ENCODE data around the gene MRPS5.
"Not testable (repeated sequence)": the region's sequence is repeated elsewhere in the genome, so short reads cannot be mapped to it uniquely, and the experiment has no call there.

MRPS5 gene

DNA sequence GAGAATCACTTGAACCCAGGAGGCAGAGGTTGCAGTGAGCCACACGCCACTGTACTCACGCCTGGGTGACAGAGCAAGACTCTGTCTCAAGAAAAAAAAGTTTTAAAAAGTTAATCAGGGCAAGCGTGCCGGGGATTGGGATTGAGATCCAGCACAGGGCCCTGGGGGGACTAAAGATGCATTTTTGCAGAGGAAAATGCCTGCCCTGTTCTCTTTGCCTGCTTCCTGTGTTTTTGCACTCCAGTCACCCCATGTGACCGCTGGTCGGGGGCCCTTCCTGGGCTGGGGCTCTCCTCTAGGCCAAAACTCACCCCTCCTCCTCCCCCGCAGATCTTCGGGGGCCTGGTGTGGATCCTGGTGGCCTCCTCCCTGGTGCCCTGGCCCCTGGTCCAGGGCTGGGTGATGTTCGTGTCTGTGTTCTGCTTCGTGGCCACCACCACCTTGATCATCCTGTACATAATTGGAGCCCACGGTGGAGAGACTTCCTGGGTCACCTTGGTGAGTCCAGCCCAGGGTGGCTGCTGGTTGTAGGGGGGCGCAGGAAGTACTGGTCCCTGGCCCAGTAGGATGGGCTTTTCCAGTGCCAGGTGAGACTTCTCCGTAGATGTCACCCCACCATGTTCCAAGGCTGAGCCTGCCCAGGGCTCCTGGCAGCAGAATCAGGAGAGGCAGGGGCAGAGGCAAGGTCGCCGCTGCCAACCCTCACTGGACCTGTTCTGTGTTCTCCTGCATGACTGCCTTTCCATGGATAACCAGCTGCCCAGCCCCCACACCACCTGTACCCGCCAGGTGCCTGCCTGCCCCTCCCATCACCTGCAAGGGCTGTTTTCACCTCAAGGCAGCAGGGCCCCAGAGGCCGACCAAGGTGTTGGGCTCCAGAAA, 73.7 kb downstream of the MRPS5 start:
- no peak for DNase-seq (ENCODE audit: low read depth in 2 of 2)

DNA sequence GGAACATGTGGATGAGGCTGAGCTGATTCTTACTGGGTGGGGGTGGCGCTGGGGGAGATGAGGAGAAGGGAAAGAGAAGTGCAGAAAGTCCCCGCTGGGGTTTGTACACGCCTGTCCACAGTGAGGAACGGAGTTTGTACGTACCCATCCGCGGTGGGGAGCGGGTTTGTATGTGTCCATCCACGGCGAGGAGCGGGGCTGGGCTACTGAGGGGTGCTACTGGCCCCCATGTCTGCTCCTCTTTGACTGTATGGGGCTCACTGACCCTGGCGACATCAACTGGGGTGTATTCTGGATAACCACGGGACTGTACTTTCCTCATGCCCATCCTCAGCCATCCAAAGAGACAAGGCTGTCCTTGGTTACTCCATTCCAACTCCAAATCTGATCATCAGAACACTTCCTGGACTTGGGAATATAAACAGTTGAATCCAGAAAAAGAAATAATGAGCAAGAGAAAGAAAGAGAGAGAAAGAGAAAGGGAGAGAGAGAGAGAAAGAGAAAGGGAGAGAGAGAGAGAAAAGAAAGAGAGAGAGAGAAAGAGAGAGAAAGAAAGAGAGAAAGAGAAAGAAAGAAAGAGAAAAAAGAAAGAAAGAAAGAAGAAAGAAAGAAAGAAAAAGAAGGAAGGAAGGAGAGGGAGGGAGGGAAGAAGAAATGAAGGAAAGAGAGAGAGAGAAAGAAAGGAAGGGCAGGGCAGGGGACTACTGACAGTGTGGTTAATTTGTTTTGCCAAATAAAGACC, 75.1 kb downstream of the MRPS5 start:
- no peak for DNase-seq (ENCODE audit: low read depth in 2 of 2)

DNA sequence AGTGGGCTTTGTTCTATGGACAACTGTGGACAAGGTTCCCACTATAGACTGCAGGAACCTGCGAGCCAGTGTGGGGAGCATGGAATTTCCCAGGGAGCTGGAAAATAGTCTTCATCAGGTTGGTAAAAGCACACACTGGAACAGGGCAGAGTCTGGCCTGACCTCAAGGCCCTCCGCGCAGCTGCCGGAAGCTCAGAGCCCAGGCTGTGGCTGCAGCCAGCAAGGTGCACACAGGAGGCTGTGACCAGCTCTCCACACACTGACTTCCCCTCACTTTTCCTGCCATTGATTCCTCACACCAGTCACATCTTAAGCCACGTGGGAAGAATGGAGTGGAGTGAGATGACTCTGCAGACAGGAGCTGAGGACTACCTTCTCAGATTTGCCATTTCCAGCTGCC, 77.0 kb downstream of the MRPS5 start:
- no peak for DNase-seq (ENCODE audit: low read depth in 2 of 2)

DNA sequence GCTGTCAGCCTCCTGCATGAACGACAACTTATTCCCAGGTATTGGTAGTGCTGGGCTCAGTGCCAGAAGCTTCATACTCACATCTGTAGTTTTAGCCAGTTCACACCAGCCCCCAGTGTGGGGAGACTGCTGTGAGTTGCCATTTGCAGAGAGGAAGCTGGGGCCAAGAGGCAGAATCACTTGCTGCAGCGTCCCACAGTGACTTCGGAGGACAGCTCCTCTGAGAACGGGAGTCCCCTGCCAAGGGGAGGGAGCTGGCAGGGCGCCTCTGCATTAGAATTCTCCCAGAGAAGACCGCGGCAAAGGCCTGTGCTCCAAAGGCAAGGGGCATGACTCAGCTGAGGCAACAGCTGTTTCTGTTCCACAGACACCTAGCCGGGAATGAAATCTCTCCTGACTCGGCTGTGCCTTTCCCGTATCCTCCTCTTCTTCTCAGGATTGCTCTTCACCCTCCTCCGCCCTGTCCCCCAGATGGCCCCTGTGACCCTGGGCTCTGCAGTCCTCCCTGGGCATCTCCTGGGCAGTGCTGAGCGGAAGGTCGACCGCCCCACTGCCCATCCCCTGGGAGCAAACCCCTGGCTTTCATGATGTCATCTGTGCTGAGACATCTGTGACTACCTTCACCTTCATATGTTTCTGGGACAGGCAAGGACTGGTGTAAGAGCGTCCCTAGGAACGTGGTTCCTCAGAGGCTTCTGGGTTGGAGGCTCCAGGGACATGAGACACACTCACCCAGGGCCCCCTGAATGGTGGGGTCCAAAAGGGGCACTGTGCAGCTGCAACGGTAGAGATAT, 78.1 kb downstream of the MRPS5 start:
- DNase-seq (ENCODE audit: low read depth in 2 of 2) = no peak

DNA sequence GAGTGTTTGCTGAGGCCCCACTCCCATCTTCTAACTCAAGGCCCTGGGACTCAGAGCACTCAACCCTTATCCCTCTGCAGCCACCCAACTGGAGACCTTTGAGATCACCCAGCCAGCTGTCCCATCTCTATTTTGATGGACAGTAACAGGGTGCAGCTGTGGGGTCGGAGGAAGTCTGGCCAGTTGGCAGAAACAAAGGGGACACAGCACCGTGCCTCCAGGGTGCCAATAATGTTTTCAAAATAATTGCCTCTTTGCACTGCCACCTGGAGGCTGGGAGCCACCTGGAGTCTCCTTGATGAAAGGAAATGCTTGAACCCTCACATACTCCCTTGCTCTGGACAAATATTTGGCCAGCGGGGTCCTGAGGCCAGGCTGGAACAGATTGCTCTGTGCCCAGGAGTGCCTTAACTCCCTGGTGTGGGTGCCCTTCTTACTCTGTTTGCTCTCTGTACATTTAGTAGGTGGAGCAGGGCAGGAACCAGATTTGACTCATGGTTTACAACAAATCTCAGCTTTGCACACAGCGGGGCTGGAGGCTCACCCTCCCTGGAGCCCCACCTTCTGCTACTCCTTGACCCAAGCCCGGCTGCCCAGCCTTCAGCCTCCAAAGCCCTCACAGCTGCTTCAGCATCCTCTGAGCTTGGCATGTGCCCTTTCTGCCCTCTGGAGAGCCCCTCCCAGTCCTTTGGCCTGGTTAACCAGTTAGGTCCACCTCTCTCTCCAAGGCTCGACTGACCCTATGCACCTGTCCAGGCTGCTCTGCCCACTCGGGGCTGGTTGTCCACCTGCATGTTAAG, 78.9 kb downstream of the MRPS5 start:
- no peak for DNase-seq (ENCODE audit: low read depth in 2 of 2)

DNA sequence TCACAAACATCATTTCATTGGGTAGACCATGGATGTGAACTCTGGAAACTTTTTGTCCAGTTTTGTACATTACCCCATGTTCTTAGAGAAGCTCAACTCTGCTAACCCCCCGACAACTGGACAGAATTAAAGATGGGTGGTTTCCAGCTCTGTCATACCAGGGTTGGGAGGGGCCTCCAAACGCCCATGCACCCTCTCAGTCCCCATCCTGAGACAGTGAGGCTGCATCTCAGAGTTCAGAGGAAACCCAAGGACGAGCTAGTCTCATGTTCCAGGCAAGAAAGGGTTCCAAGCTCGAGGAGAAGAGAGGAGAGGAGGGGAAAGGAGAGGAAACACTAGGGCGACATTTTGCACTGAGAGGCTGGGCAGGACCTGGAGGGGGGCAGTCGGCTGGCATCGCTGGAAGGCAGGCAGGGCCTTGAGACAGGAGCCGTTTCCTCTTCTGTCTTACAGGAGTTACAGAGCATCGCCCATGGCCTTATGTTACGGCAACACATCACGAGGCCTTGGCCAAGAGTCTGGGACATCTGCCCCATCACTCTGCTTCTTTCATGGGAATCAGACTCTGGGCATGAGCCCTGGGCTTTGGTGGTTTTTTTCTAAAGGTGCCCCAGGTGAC, 79.7 kb downstream of the MRPS5 start:
- no peak for DNase-seq (ENCODE audit: low read depth in 2 of 2)

DNA sequence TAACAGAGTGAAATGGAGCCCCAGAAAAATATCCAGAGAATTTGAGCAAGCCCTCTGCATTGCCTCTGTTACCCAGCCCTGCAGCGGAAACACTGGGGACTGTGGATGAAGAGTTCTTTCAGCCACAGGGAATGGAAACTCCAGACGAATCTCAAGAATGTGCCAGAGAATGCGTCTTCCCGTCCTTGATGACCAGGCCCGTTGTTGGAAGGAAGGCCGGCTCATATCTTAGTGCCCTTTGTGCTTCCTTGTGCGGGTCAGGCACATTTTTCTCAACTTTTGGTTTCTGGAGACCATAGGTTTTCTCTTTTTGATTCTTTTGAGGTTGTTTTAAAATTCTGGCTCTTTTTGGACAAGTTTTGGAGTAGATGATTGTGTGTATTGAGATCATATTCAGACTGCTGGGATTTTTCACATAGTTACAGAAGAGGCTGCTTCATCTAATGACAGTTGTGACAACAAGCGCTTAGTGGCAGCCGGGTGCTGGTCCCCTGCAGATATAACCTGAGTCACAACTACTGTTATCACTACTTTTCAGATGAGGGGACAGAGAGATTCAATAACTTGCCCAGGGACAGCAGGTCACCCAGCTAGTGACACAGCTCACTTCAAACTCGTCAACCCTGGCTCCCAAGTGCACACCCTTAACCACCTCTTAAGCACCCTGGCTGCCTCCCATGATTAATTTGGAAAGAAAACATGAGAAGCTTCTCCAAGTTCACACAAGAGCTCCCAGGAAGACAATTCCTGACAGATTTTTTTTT, 80.4 kb downstream of the MRPS5 start:
- DNase-seq (ENCODE audit: low read depth in 2 of 2) = no peak

DNA sequence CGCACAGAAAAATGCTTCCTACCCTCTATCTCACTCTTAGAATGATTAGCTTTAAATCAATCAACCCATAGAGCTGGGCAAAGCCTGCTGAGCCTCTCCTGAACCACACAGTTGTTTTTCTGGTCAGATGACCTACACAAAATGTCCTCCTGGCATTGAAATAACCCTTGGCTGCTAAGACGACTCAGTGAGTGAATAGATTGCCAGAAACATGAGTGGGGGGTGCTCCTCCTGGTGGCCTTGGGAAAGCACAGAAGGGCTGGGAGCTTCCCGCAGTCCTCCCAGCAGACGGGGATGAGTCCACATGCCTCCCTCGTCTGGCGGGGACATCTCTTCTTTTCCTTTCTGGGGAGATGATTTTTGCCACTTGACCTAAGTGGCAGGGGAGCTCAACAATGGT, 81.2 kb downstream of the MRPS5 start:
- no peak for DNase-seq (ENCODE audit: low read depth in 2 of 2)

DNA sequence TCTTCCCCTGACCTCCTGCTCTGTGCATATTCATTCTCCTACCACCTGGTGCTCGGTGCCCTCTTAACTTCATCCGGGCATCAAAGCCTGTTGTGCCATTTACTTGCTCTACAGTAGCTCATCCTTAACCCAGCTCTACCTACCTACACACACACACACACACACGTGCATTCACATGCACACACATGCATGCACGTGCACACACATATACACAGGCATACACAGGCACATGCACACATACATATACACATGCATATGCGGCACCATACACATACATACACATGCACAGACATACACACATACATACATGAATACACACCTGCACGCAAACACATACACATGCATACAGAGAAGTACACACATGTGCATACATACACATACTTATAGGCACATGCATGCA, 81.6 kb downstream of the MRPS5 start:
- no peak for DNase-seq (ENCODE audit: low read depth in 2 of 2)

DNA sequence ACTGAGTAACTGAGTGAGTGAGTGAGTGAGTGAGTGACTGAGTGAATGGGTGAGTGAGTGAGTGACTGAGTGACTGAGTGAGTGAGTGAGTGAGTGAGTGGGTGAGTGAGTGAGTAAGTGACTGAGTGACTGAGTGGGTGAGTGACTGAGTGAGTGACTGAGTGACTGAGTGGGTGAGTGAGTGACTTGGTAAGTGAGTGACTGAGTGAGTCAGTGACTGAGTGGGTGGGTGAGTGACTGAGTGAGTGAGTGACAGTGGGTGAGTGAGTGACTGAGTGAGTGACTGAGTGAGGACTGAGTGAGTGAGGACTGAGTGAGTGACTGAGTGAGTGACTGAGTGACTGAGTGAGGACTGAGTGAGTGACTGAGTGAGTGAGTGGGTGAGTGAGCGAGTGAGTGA, 82.2 kb downstream of the MRPS5 start:
- no peak for DNase-seq (ENCODE audit: low read depth in 2 of 2)

DNA sequence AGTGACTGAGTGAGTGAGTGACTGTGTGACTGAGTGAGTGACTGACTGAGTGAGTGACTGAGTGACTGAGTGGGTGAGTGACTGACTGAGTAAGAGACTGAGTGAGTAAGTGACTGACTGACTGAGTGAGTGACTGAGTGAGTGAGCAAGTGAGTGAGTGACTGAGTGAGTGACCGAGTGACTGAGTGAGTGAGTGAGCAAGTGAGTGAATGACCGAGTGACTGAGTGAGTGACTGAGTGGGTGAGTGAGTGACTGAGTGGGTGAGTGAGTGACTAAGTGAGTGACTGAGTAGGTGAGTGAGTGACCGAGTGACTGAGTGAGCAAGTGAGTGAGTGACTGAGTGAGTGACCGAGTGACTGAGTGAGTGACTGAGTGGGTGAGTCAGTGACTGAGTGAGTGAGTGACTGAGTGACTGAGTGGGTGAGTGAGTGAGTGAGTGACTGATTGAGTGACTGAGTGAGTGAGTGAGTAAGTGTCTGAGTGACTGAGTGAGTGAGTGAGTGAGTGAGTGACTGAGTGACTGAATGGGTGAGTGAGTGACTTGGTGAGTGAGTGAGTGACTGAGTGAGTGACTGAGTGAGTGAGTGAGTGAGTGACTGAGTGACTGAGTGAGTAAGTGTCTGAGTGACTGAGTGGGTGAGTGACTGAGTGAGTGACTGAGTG, 82.8 kb downstream of the MRPS5 start:
- no peak for DNase-seq (ENCODE audit: low read depth in 2 of 2)

DNA sequence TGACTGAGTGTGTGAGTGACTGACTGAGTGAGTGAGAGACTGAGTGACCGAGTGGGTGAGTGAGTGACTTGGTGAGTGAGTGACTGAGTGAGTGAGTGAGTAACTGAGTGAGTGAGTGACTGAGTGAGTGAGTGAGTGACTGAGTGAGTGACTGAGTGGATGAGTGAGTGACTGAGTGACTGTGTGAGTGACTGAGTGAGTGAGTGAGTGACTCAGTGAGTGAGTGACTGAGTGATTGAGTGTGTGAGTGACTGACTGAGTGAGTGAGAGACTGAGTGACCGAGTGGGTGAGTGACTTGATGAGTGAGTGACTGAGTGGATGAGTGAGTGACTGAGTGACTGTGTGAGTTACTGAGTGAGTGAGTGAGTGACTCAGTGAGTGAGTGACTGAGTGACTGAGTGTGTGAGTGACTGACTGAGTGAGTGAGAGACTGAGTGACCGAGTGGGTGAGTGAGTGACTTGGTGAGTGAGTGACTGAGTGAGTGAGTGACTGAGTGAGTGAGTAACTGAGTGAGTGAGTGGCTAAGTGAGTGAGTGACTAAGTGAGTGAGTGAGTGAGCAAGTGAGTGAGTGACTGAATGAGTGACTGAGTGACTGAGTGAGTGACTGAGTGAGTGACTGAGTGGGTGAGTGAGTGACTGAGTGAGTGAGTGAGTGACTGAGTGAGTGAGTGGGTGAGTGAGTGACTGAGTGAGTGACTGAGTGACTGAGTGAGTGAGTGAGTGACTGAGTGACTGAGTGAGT, 83.6 kb downstream of the MRPS5 start:
- not testable (repeated sequence) for DNase-seq (ENCODE audit: low read depth in 2 of 2)

DNA sequence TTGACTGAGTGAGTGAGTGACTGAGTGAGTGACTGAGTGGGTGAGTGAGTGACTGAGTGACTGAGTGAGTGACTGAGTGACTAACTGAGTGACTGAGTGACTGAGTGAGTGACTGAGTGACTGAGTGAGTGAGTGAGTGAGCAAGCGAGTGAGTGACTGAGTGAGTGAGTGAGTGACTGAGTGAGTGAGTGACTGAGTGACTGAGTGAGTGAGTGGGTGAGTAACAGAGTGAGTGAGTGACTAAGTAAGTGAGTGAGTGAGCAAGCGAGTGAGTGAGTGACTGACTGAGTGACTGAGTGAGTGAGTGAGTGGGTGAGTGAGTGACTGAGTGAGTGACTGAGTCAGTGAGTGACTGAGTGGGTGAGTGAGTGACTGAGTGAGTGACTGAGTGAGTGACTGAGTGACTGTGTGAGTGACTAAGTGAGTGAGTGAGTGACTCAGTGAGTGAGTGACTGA, 84.2 kb downstream of the MRPS5 start:
- DNase-seq (ENCODE audit: low read depth in 2 of 2) = no peak

DNA sequence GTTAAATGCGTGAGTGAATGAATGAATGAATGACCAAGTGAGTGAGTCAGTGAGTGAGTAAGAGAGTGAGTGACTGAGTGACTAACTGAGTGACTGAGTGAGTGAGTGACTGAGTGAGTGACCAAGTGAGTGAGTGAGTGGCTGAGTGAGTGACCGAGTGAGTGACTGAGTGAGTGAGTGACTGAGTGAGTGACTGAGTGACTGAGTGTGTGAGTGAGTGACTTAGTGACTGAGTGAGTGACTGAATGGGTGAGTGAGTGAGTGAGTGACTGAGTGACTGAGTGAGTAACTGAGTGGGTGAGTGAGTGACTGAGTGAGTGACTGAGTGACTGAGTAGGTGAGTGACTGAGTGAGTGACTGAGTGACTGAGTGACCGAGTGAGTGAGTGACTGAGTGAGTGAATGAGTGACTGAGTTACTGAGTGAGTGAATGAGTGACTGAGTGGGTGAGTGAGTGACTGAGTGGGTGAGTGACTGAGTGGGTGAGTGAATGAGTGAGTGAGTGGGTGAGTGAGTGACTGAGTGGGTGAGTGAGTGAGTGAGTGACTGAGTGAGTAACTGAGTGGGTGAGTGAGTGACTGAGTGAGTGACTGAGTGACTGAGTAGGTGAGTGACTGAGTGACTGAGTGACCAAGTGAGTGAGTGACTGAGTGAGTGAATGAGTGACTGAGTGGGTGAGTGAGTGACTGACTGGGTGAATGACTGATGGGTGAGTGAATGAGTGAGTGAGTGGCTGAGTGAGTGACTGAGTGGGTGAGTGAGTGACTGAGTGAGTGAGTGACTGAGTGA, 84.8 kb downstream of the MRPS5 start:
- DNase-seq (ENCODE audit: low read depth in 2 of 2) = no peak
